Retinal pigment epithelial cell (primary cell): Measurements from ENCODE around the gene FRMD6.

Source experiments
- DNase-seq: peaks from one replicate; pipeline ENCODE4 v3.0.0-alpha.2; 2010; ENCODE audit warnings: low read depth
- H3K4me3 ChIP-seq: 2 replicates; pipeline ENCODE4 v1.5.1; 2011; ENCODE audit warnings: mild to moderate bottlenecking, low read length, control low read depth, moderate library complexity
- TF ChIP-seq, protein P1 (sequence below): conservative IDR thresholded peaks from 2 replicates; pipeline ENCODE4 v1.5.1; 2011; ENCODE audit warnings: low read depth, low read length, control low read depth, inconsistent platforms

The FRMD6 gene

DNA sequence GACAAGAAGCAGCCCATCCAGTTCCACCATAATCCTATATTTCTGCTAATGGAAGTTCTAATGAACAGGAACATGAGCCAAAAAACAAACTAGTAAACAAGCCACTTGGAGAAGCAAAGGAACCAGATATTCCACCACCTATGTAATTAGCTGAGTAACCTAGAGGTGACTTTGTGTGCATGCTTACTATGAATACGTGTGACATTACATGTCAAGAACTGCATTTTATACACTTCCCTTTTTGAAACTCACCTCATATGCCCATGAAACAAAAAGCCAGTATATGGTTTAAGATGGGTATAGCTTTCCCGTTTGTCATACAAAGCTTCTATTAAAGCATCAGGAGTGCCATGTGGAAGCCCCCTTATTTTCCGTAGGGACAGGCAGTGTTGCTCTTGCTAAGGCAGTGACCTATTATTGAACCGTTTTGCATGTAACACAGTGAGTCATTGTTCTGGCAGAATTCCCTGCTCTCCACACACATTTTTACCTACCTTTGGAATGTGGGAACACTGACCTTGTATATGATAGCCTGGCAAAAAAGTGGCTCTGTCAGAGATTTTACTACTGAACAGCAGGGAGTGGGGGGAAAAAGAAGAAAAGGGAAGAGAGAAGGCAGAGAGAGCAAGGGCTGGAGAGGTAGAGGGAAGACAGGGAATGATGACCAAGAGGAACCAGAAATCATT is 34.8 kb upstream of the FRMD6 start:
- TF ChIP-seq, protein P1, sequence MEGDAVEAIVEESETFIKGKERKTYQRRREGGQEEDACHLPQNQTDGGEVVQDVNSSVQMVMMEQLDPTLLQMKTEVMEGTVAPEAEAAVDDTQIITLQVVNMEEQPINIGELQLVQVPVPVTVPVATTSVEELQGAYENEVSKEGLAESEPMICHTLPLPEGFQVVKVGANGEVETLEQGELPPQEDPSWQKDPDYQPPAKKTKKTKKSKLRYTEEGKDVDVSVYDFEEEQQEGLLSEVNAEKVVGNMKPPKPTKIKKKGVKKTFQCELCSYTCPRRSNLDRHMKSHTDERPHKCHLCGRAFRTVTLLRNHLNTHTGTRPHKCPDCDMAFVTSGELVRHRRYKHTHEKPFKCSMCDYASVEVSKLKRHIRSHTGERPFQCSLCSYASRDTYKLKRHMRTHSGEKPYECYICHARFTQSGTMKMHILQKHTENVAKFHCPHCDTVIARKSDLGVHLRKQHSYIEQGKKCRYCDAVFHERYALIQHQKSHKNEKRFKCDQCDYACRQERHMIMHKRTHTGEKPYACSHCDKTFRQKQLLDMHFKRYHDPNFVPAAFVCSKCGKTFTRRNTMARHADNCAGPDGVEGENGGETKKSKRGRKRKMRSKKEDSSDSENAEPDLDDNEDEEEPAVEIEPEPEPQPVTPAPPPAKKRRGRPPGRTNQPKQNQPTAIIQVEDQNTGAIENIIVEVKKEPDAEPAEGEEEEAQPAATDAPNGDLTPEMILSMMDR, result no peak
- H3K4me3 ChIP-seq, result no peak overlapping the region
- DNase-seq, result peak; percentile 93

DNA sequence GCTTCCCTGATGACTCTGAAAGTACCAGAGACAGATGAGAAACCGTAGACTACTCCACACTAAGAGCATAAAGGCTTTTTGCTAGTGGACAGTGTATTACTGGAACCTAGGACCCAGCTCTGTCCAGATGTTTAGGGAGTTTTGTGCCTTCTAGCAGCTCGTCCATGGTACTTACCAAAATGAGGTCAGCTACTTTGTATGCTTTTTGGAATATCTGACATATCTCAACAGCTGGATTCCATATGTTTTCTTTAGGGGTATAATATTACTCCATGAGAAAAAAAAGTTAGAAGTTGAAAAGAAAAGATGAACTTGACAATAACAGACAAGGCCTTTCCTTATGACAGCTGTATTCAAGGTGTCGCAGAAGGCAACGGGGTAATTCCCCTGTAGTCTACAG is 32.1 kb upstream of the FRMD6 start:
- TF ChIP-seq, protein P1, result no peak
- no peak for DNase-seq
- H3K4me3 ChIP-seq, result no peak overlapping the region

DNA sequence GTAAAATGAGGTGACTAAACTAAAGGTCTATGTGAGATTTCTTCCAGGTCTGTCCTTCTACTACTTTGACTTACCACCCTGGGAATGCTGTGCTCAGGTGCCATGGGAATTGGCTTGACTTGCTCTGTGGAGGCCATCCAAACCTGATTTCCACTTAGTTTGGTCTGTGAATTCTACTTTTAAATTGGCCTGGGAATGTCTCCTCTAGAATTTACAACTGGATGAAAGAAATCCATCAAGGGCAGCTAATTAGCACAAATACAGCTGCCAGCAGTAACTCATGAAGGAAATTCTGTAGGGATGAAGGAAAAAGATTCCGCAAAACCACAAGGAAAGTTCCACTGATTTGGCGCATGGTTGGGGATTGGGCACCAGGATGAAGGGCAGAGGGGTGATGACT is 31.7 kb upstream of the FRMD6 start:
- no peak for DNase-seq
- TF ChIP-seq, protein P1, result no peak
- no peak overlapping the region for H3K4me3 ChIP-seq

DNA sequence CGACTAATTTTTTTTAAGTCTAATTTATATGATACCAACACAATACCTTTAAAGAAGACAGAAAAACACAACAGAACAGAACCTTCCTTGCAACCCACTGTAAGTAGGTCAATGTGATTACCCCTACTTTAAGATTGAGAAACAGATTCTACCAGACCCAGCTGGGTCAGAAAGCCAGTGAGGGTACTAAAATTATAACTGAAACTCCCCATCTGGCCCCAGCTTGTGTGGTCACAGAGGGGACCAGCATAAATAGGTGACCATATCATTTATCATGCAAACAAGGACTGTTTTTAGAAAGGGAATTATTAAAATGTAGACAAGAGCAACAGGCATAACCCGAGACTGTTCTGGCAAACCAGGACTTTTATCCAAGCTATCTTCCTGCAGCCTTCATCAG is 30.1 kb upstream of the FRMD6 start:
- TF ChIP-seq, protein P1, result no peak
- no peak overlapping the region for H3K4me3 ChIP-seq
- DNase-seq, result no peak

DNA sequence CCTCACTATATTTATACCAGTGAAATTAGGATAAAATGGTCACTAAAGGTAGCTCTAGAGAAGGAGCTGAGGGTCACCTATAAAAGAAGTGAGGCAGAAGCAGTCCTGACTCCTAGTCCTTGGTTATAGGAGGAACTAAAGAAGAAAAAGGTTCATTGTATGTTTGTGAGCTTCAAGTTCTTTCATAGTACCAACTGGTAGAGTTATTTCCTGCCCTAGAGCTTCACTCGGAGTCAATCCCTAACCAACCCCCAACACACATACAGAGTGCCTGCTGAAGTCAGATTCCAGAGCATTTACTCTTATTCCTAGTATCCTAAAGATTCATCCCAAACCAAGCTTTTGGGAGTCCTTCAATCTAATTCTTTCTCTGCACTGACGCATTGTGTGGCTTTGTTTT is 29.3 kb upstream of the FRMD6 start:
- H3K4me3 ChIP-seq, result no peak overlapping the region
- TF ChIP-seq, protein P1, result no peak

DNA sequence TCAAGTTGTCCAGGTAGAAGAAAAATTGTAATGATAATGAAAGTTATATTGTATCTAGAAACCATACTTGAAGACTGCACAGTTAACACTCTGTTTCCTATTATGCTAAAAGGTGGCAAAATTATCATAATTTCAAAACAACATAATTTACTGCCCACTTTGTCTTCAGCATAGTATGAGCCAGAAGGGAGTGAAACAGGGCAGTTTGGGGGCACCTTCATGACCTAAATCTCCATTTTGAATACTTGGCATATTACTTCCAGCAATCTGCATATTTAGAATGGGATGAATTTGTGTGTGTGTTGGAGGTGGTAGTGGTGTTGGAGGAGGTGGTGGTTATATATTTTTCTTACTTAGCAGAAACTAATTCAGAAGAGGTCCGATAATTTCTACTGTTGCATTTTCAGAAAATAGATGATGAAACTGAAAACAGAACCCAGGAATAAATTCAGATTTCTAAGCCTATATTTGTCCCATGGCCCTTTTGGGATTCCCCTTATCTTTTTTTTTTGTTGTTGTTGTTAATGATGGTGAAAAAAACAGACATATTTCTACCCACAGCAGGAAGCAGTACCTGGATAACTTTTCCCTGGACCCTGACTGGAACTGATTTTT is 26.6 kb upstream of the FRMD6 start:
- TF ChIP-seq, protein P1, result no peak
- no peak overlapping the region for H3K4me3 ChIP-seq
- no peak for DNase-seq

More for the DNA sequence above, 29.3 kb upstream of the FRMD6 start:
- no peak for DNase-seq

DNA sequence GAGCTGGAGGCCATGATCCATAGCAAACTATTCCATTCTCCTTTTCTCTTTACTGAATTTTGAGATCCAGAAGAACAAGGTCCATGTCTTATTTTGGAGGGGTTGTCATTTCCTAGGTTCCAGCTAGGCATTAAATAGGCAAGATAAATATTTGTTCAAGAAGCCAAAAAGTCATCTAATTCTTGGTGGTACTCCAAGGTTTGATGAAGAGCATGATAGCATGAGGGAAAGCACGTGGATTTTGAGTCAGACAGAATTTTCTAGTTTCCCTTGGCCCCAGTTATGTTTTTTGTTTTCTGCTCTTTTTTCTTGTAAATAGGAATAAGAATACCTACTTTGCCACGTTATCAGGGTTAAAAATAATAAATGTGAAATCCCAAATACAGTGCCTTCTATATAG is 25.5 kb upstream of the FRMD6 start:
- DNase-seq, result no peak
- H3K4me3 ChIP-seq, result no peak overlapping the region
- TF ChIP-seq, protein P1, result no peak
